IPS-20b (cell line): Measurements from ENCODE around the gene GPX4.
A peak's percentile ranks its signal among the peaks of the same experiment; 100 is the strongest.

Source experiments
- H3K27ac ChIP-seq: one replicate; pipeline ENCODE4 v1.5.1; 2013; ENCODE audit warnings: low read length
- H3K27me3 ChIP-seq: 2 replicates; pipeline ENCODE4 v1.6.1; 2013; ENCODE audit warnings: mild to moderate bottlenecking, low read length, inconsistent platforms; ENCODE audit not compliant: insufficient read depth
- H3K36me3 ChIP-seq: 2 replicates; pipeline ENCODE4 v1.6.1; 2013; ENCODE audit warnings: low read depth, mild to moderate bottlenecking, inconsistent platforms, low read length, moderate library complexity; ENCODE audit not compliant: insufficient read depth
- H3K4me1 ChIP-seq: 2 replicates; pipeline ENCODE4 v1.6.1; 2013; ENCODE audit warnings: mild to moderate bottlenecking, control low read depth, inconsistent platforms, low read length, moderate library complexity; ENCODE audit not compliant: insufficient read depth
- H3K4me3 ChIP-seq: 2 replicates; pipeline ENCODE4 v1.5.1; 2013; ENCODE audit warnings: mild to moderate bottlenecking, low read length, inconsistent platforms
- H3K9ac ChIP-seq: 2 replicates; pipeline ENCODE4 v1.6.1; 2013; ENCODE audit warnings: low read depth, mild to moderate bottlenecking, inconsistent platforms, low read length, moderate library complexity
- H3K9me3 ChIP-seq: 2 replicates; pipeline ENCODE4 v1.6.1; 2013; ENCODE audit warnings: mild to moderate bottlenecking, low read depth, low read length, inconsistent platforms; ENCODE audit not compliant: insufficient read depth

GPX4 gene

DNA sequence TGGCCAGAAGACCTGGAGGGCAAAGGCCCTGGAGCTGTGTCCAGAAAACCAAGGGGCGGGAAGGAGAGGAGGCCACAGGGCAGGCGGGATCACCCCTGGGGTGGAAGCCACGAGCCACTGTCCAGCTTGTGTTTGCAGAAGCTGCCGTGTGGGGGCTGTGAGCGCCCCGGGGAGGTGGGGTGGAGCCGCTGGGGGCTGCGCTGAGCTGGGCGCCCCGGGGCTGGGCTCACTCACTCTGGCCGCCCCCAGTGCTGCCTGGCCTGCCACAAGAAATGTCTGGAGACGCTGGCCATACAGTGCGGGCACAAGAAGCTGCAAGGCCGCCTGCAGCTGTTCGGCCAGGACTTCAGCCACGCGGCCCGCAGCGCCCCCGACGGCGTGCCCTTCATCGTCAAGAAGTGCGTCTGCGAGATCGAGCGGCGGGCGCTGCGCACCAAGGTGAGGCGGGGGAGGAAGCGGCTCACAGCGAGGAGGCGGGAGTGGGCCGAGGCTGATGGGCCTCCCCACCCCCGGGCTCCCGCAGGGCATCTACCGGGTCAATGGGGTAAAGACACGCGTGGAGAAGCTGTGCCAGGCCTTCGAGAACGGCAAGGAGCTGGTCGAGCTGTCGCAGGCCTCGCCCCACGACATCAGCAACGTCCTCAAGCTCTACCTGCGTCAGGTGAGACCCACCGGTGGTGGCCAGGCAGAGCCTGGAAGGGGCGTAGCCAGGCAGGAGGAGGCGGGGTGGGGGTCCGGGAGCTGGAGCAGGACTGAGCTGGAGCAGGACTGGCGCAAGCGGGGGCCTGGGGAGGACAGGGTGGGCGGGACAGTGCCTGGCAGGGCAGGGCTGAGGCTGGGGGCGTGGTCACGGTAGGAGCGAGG is 22.3 kb upstream of the GPX4 start:
- H3K4me3 ChIP-seq = peak overlapping the region; percentile 35
- H3K9ac ChIP-seq = no peak overlapping the region
- H3K9me3 ChIP-seq = no peaks in the 10 kb centered on the region
- no peaks in the 10 kb centered on the region for H3K27me3 ChIP-seq
- H3K27ac ChIP-seq = no peak overlapping the region
- peaks cover 37% of the 10 kb centered on the region for H3K36me3 ChIP-seq
- H3K4me1 ChIP-seq = no peaks in the 10 kb centered on the region

DNA sequence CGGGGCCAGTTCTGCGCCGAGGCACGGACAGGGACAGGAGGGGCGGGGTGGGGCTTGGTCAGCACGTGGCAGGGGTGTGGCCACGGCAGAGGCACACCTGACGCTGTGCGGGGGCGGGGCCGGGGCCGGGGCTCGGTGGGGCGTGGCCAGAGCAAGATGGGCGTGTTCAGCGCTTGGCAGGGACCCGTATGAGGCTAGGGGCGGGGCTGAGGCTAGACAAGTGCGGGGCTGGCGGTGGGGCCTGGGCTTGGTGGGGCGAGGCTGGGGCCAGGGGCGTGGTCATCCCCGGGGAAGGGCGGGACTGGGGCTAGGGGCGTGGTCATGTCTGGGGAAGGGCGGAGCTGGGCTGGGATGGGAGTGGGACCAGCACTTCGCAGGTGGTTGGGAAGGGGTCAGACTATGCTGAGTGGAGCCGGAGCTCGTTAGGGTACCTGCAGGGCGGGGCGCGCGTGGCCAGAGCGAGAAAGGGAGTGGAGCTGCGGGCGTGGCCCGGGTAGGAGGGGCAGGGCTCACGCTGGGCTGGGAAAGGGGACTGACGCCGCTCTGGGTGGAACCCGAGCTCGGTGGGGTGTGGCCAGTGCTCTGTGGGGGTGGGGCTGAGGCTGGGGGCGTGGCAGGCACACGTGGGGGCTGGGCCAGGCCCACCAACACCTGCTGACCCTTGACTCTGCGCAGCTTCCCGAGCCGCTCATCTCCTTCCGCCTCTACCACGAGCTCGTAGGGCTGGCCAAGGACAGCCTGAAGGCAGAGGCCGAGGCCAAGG is 21.4 kb upstream of the GPX4 start:
- H3K36me3 ChIP-seq = peaks cover 37% of the 10 kb centered on the region
- no peaks in the 10 kb centered on the region for H3K27me3 ChIP-seq
- H3K27ac ChIP-seq = no peak overlapping the region
- no peak overlapping the region for H3K9ac ChIP-seq
- no peaks in the 10 kb centered on the region for H3K4me1 ChIP-seq
- H3K9me3 ChIP-seq = no peaks in the 10 kb centered on the region
- peak overlapping the region; percentile 64 for H3K4me3 ChIP-seq

- Histone ChIP-seq H3K4me1 (no peaks in the 10 kb centered on the region), H3K9me3 (no peaks in the 10 kb centered on the region), H3K4me3 (no peak overlapping the region; the same call in 1 of the 2 replicates), H3K27ac (no peak overlapping the region), H3K27me3 (no peaks in the 10 kb centered on the region), H3K36me3 (peaks cover 46% of the 10 kb centered on the region), H3K9ac (no peak overlapping the region)
Measured at GRCh38 chr19:1082928-1083816, 20.6 kb upstream of the GPX4 start.

DNA sequence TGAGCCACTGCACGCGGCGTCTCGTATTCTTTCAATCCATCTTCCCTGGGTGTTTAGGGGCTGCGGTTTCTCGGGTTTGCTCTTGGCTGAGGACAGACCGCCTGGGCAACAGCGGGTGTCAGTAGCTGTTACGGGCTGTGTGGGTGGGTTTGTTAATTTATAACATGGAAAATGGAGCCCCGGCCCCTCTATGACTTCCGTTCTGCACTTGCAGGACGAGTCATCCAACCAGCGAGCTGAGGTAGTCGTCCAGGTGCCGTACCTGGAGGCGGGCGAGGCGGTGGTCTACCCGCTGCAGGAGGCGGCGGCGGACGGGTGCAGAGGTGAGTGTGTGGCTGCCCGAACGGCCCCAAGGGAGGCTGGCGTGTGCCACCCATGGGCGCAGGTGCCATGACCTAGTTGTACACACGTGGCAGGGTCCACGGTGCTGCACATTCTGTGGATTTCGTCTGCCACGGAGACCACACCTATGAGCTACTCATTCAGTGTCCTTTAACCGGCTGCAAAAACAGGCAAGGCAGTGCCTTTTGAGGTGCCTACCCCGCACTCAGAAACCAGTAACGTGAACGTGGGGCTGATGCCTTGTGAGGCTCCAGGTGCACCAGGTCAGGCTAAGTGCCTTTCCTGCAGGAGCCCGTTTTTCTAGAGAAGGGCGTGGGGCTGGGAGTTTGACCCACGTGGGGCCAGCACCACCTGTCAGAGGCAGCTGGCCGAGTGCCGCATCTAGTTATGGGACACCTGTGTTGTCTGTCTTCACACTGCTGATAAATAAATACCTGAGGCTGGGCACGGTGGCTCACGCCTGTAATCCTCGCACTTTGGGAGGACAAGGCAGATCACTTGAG is 19.5 kb upstream of the GPX4 start:
- Histone ChIP-seq H3K27ac (no peak overlapping the region), H3K27me3 (no peaks in the 10 kb centered on the region), H3K4me1 (no peaks in the 10 kb centered on the region), H3K9me3 (no peaks in the 10 kb centered on the region), H3K9ac (no peak overlapping the region), H3K4me3 (no peak overlapping the region), H3K36me3 (peaks cover 55% of the 10 kb centered on the region)

- Histone ChIP-seq H3K9ac (no peak overlapping the region), H3K9me3 (no peaks in the 10 kb centered on the region), H3K27me3 (no peaks in the 10 kb centered on the region), H3K4me3 (no peak overlapping the region), H3K36me3 (peaks cover 55% of the 10 kb centered on the region), H3K27ac (no peak overlapping the region), H3K4me1 (no peaks in the 10 kb centered on the region)
Measured at GRCh38 chr19:1085053-1085658, 18.6 kb upstream of the GPX4 start.

- Histone ChIP-seq H3K4me3 (no peak overlapping the region), H3K27ac (no peak overlapping the region), H3K9ac (no peak overlapping the region), H3K36me3 (peaks cover 59% of the 10 kb centered on the region), H3K4me1 (no peaks in the 10 kb centered on the region), H3K27me3 (no peaks in the 10 kb centered on the region), H3K9me3 (no peaks in the 10 kb centered on the region)
Measured at GRCh38 chr19:1085676-1086442, 17.9 kb upstream of the GPX4 start.

DNA sequence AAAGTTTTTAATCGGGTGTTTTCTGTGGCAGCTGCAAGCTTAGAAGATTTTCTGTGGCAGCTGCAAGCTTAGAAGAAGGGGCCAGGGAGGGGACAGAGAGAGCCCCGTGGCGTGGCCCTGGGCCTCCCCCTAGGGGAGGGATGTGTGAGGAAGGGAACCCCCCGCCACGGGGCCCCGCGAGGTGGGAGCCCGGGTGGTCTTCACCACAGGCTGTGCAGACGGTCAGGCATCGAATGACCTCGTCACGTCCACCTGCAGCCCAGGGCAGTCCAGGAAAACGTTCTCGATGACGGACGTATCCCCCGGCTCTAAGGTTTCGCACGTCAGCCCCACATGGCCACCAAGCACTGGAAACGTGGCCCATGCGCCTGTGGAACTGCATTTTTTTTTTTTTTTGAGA is 17.2 kb upstream of the GPX4 start:
- H3K4me3 ChIP-seq = no peak overlapping the region
- no peak overlapping the region for H3K27ac ChIP-seq
- H3K4me1 ChIP-seq = no peaks in the 10 kb centered on the region
- H3K9ac ChIP-seq = no peak overlapping the region
- peaks cover 66% of the 10 kb centered on the region for H3K36me3 ChIP-seq
- no peaks in the 10 kb centered on the region for H3K27me3 ChIP-seq
- H3K9me3 ChIP-seq = no peaks in the 10 kb centered on the region

DNA sequence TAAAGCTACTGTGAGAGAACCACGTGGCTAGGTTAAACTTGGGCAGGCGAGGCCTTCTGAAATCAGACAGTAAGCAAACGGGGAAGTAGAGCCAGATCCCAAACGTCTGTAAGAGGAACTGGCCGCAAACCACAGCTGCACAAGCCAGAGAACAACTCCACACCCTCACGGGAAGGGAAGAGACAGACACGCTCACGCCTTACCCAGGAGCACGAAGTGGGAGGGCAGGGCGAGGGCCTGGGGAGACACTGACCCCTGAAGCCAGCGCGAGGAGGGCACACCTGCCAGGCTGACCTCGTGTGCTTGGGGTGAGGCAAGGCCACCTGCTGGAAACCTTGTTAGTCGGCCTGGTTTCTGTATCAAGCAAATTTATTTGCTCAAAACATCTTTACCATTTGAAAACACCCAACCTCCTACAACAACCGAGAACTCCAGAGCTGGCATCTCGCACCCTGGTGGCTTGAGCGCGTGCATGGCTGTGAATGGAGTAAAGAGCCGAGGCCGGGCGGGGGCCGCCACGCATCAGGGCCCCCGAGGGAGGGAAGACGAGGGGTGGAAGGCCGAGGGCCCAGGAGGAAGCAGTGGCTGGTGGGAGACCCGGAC is 15.9 kb upstream of the GPX4 start:
- Histone ChIP-seq H3K9me3 (no peaks in the 10 kb centered on the region), H3K9ac (no peak overlapping the region), H3K27ac (no peak overlapping the region), H3K4me1 (no peaks in the 10 kb centered on the region), H3K27me3 (no peaks in the 10 kb centered on the region), H3K36me3 (peaks cover 75% of the 10 kb centered on the region), H3K4me3 (no peak overlapping the region)

DNA sequence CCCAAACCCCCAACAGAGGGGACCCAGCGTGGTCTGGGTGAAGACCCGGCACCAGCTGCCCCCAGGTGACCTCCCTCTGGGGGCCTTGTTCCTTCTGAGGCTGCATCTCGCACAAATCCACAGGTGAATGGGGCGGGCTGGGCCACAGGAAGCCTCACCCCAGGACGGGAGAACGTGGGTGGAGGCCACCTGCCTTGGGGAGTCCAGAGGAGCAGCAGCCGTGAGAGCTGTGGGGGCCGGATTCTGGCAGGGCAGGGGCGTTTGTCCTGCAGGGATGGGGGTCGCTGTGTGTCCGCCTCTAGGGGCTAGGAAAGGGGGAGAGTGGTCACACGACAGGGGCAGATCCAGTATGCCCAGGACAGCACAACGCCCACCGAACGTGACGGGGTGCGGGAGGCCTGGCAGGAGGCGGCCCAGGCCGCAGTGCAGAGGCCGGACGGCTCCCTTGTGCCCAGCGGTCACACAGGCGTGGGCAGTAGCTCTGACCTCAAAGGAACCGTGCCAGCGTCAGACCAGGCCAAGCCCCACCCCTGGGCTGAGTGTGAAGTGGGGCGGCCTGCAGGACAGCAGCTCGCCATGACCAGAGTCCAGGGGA is 15.3 kb upstream of the GPX4 start:
- Histone ChIP-seq H3K27ac (no peak overlapping the region), H3K9me3 (no peaks in the 10 kb centered on the region), H3K4me1 (no peaks in the 10 kb centered on the region), H3K4me3 (no peak overlapping the region), H3K36me3 (peaks cover 75% of the 10 kb centered on the region), H3K27me3 (no peaks in the 10 kb centered on the region), H3K9ac (no peak overlapping the region)
